Suprapubic skin (tissue), 4 donors: Measurements from ENCODE around the gene PFDN6.

Experiments
- POLR2A ChIP-seq, 2 donors: fragments of 450-650 bp; IDR thresholded peaks; one replicate each; pipeline ENCODE4 v1.6.1; 2017; ENCODE audit warnings: antibody characterized with exemption in 2 of 2, mild to moderate bottlenecking in 2 of 2, moderate library complexity in 2 of 2
- POLR2AphosphoS5 ChIP-seq, 3 donors: sonication (generic); formaldehyde crosslinking; IDR thresholded peaks; one replicate each; pipeline ENCODE4 v1.6.1; 2017; ENCODE audit warnings: antibody characterized with exemption in 3 of 3
- TF ChIP-seq, protein P1 (sequence below), 2 donors: fragments of 200-600 bp in 1 of 2; fragments of 450-650 bp in 1 of 2; sonication (generic) in 1 of 2; IDR thresholded peaks; one replicate each; pipeline ENCODE4 v1.5.1; 2016 to 2019; ENCODE audit warnings: antibody characterized with exemption in 2 of 2, mild to moderate bottlenecking in 1 of 2, moderate library complexity in 1 of 2

- TF ChIP-seq, protein P1, sequence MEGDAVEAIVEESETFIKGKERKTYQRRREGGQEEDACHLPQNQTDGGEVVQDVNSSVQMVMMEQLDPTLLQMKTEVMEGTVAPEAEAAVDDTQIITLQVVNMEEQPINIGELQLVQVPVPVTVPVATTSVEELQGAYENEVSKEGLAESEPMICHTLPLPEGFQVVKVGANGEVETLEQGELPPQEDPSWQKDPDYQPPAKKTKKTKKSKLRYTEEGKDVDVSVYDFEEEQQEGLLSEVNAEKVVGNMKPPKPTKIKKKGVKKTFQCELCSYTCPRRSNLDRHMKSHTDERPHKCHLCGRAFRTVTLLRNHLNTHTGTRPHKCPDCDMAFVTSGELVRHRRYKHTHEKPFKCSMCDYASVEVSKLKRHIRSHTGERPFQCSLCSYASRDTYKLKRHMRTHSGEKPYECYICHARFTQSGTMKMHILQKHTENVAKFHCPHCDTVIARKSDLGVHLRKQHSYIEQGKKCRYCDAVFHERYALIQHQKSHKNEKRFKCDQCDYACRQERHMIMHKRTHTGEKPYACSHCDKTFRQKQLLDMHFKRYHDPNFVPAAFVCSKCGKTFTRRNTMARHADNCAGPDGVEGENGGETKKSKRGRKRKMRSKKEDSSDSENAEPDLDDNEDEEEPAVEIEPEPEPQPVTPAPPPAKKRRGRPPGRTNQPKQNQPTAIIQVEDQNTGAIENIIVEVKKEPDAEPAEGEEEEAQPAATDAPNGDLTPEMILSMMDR (IDR thresholded peaks at IDR 0.05) = no peak
- TF ChIP-seq POLR2A (IDR thresholded peaks at IDR 0.05) = no peak
- TF ChIP-seq POLR2AphosphoS5 (IDR thresholded peaks at IDR 0.05) = no peak
These were observed 14.8 kb downstream of the PFDN6 start for GRCh38 chr6:33304216-33304615.
